ENCODE data around the gene RELL1. TPM values are rescaled to one million over a fixed set of nuclear protein-coding genes. Genes with fewer than 3 reads are reported as not detected.

RELL1 gene
- total RNA-seq, 2 experiments from 2014 or later = 20.1 to 23.2 TPM

DNA sequence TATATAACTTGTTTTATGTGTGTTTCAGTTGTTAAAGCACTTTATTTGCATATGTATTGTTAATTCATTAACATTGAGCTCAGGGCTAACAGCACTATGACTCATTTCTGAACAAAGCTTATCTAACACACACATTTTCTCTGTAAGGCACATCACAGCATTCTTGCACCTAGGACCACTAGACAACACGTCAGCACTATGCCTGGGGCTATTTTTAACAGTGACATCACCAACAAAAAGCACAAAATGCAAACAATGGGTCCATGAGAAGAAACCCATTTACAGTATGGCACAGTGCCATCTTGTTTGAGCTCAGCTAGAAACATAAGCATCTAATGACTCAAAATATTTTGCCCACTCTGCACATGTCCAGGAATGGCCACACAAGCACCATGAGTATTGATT, 124.4 kb downstream of the RELL1 start:
- CTCF ChIA-PET = no interaction called here
- POLR2A ChIA-PET = no interaction called here

DNA sequence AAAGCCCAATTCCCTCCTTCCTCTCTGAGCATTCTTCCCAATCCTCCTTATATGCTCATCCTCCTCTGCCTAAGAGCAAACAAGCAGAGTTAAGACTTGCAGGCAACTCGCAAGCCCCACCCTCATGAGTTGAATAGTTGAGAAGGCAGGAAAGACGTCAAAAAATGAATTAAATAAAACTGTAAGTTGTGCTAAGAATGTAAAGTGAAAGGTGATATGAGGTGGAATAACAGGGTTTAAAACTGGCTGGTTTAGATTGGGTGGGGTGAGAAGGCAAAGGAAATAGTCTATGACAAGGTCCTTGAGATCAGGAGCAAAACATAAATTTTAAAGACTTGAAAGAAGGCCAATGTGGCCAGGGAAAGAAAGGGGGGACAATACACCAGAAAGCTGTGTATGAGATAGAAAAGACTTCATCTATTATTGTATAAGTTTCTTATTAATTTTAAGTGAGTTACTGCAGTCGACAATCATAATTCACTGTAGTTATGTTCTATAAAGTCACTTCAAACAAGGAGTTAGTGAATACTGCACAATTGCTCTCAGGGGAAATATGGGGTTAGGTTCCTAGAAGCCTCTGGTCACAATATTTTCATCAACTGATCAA, 124.9 kb downstream of the RELL1 start:
- POLR2A ChIA-PET = no interaction called here
- CTCF ChIA-PET = interaction anchor here (1.4 kb wide), 1 partner anchor 8 kb away, joined by 3 read pairs; no protein-coding TSS in a partner anchor

Other genes starting within 250 kb of the RELL1 start
- gene PGM2, start 140.3 kb upstream of the RELL1 start, total RNA-seq = 10 to 100 TPM; 67.6 to 71.6 TPM
- gene TBC1D1, start 204.7 kb upstream of the RELL1 start, total RNA-seq = 10 to 100 TPM; 84.9 to 89.0 TPM